ENCODE results near the gene UBTD1.

DNA sequence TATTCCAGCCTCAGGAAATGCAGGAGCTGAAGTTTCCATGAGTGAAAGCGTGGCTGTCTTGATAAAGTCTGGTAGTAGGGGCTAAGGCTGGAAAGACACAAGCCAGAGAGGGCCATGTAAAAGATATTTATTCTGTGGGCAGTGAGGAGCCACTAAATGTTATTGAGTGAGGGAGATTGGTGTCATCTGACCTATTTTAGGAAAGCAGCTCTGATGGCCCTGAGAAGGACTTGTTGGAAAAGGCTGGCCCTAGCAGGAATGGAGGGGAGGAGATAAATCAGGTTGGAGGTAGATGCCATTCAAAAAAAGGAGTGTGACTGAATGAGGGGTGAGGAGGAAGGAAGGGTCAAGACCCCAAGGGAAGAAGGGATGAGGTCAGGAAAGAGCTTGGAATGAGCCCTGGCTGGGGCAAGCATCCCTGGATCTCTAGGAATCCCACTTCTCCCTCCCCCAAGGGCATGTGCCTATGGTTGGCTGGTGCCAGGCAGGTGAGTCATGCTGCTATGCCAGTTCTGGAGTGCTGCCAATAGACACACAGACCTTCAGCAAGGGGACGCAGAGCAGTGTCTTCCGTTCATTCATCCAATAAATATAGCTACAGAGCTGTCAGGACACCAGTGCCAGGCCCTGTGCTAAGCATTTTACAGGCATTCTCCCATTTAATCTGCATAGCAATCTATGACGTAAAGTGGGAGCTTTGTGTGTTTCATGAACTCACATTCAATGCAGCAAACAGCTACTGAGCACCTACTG lies 75.8 kb downstream of the UBTD1 start:
- TF ChIP-seq, protein P1, sequence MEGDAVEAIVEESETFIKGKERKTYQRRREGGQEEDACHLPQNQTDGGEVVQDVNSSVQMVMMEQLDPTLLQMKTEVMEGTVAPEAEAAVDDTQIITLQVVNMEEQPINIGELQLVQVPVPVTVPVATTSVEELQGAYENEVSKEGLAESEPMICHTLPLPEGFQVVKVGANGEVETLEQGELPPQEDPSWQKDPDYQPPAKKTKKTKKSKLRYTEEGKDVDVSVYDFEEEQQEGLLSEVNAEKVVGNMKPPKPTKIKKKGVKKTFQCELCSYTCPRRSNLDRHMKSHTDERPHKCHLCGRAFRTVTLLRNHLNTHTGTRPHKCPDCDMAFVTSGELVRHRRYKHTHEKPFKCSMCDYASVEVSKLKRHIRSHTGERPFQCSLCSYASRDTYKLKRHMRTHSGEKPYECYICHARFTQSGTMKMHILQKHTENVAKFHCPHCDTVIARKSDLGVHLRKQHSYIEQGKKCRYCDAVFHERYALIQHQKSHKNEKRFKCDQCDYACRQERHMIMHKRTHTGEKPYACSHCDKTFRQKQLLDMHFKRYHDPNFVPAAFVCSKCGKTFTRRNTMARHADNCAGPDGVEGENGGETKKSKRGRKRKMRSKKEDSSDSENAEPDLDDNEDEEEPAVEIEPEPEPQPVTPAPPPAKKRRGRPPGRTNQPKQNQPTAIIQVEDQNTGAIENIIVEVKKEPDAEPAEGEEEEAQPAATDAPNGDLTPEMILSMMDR (IDR thresholded peaks at IDR 0.05), result no peak
- TF ChIP-seq POLR2AphosphoS5 (IDR thresholded peaks at IDR 0.05) (peak; percentile 85), POLR2A (IDR thresholded peaks at IDR 0.05) (no peak), EP300 (IDR thresholded peaks at IDR 0.05) (no peak)
